ENCODE results near the gene LRRC4B.
"Not testable (repeated sequence)": the region's sequence is repeated elsewhere in the genome, so short reads cannot be mapped to it uniquely, and the experiment has no call there.

LRRC4B gene

DNA sequence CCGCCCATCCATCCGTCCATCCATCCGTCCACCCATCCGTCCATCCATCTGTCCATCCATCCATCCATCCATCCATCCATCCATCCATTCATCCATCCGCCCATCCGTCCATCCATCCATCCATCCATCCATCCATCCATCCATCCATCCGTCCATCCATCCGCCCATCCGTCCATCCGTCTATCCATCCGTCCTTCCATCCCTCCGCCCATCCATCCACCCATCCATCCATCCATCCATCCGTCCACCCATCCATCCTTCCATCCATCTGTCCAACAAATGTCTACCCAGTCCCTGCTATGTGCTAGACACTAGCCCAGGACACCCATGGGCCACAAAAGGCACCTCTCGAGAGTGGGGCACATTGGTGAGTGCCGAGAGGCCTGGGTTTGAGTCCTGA lies 15.7 kb downstream of the LRRC4B start:
- peak; percentile 46 for DNase-seq (ENCODE audit: low spot score)

DNA sequence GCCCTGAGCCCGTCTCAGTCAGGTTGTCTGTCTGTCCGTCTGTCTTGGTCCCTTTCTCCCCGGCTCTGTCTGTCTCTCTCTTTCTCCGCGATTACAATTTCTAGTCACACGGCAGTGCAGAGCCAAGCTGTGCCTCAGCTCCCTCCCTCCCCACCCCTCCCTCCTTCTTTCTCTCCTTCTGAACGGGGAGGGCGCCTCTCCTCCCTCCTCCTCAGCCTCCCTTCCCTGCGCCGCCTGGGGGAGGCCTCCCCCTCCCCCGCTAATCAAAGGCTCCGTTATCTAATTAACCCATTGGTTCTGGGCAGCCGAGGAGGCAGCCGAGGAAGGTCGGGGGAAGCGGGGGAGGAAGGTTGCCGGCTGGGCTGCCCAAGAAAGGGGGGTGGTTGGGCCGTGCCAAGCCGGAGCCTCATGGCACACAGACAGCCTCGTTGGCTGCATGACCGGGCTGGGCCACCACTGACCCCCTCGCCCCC lies 16.5 kb downstream of the LRRC4B start:
- DNase-seq (ENCODE audit: low spot score): peak; percentile 65

DNA sequence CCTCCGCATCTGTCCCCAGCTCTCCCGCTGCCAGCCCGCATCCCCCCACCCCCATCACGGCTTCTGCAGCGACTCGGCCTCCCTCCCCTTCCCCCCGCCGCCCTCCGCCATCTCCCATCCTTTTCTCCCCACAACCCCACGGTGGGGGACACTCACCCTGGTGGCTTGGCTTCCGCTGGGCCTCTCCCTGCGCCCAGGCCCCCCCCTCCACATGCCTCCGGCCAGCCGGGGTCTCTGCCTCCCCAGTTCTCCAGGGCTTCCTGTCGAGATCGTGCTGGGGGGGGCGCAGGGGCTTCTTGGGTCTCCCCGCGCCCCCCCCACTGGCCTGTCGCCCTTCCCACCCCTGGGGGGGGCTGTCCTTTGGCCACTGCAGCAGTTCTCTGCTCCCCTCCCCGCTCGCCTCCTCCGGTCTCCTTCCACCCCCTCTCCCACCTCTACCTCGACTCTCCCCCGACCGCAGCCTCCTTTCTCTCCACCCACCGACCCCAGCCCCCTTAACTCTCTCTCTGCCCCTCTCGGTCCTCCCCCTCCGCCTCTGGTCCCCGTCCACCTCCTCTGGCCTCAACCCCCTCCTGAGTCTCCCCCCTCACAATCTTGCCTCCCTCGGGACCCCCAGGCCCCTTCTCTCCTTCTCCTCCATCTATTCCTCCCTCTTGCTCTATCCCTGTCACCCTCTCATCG lies 17.1 kb downstream of the LRRC4B start:
- peak; percentile 51 for DNase-seq (ENCODE audit: low spot score)

DNA sequence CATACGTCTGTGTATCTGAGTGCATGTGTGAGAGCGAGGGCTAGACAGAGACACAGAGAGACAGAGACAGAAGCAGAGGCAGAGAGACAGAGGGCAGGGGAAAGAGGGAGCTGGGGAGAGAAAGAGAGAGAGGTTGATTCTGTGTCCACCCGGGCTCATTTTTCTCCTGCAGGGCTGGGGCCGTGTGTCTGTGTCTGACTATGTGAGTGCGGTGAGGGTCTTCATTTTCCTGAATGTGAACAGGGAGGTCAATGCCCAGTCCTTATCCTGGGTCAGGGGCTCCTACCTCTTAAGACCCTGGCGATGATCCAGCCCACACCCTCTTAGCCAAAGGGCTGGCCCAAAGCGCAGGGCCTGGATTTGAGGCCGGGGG lies 17.7 kb downstream of the LRRC4B start:
- DNase-seq (ENCODE audit: low spot score): no peak

DNA sequence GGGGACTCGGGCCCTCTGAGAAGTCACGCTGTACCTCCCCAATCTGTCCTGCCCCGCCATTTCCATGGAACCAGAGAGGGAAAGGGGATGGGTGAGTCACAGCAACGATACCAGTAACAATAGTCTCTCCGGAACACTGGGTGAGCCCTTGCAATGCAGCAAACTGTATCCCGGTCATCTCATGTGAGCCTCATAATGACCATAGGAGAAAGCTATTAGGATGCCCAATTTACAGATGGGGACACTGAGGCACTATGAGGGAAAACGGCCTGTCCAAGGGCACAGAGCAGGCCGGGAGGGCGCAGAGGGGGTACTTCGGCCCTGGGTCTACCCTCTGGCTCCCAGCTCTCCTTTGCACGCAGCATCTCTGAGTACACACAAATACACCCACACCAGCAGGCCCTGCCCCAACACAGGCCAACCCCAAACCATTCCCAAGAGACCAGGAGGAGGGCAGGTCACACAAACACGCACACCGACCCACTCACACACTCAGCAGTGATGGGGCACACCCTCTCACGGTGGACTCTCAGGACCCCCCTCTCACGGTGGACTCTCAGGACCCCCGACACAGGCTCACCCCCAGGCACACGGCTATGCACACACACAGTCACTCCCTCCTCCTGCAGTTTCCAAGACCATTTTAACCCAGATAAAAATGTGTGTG lies 18.2 kb downstream of the LRRC4B start:
- no peak for DNase-seq (ENCODE audit: low spot score)

DNA sequence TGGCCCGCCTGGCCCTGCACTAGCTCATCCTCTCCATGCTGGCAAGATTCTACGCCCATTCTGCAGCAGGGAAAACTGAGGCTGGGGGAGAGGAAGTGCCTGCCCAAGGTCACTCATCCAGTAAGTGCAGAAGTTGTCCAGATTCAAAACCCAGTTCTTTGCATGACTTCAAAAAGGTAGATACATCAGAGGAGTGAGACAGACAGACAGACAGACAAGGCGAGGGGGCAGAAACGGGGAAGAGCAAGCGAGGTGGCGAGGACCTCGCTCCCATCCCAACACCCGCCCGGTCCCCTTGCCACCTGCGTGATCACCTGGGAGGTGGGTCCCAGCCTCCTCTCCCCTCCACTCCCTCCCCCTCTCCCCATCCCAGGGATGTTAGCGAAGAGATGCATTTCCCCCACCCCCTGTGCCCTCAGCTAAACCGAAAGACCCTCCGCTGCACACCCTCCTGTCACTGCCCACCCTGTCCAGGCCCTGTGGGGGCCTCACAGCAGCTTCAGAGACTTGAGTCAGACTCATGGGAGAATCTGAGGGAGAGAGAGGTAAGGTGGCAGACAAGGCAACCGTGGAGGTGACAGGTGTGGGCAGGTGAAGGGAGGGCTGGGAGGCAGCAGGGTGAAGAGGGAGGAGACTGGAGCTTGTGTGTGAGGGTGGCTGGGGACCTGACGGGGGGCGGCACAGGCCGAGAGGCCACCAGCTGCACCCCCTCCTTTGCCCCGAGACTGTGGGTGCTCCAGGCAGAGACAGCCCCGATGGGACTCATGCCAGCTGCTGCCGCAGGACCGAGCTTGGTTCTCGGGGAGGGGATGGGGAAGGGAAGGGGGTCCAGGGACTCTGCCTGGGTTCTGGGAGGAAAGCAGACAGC lies 18.9 kb downstream of the LRRC4B start:
- DNase-seq (ENCODE audit: low spot score): no peak

DNA sequence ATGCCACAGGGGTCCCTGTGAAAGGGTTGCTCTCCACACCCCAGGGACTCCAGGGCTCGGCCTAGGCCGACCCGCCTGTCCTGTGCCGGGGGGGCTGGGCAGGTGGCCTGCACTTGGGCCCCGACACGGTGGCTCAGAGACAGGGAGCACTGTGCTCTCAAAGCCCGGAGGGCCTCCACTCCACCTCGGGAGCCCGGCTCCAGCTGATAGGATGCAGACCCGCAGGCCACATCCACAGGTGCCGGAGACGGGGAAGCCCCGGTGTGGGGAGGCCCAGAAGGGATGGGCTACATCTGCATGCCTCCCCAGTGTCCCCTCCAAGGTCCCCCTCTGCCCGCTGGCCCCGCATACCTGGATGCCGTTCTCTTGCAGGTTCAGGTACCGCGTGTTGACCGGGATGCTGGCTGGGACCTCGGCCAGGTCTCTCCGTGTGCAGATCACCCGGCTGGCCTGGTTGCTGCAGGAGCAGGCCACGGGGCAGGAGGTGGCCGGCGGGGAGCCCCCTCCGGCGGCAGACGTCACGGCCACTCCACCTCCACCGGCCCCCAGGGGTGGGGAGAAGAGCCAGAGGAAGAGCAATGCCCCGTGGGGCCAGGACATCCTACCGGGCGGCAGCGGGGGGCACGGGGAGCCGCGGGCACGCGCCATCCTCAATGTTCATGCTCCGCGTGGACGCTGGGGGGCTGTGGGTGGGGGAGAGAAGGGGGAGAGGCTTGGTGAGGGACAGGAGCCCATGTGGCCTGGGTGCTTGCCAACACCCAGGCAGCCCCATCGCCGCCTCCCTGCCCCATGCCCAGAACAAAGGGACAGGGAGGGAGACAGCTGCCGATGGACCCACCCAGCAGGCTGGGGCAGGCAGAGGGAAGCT lies 19.8 kb downstream of the LRRC4B start:
- DNase-seq (ENCODE audit: low spot score): no peak

DNA sequence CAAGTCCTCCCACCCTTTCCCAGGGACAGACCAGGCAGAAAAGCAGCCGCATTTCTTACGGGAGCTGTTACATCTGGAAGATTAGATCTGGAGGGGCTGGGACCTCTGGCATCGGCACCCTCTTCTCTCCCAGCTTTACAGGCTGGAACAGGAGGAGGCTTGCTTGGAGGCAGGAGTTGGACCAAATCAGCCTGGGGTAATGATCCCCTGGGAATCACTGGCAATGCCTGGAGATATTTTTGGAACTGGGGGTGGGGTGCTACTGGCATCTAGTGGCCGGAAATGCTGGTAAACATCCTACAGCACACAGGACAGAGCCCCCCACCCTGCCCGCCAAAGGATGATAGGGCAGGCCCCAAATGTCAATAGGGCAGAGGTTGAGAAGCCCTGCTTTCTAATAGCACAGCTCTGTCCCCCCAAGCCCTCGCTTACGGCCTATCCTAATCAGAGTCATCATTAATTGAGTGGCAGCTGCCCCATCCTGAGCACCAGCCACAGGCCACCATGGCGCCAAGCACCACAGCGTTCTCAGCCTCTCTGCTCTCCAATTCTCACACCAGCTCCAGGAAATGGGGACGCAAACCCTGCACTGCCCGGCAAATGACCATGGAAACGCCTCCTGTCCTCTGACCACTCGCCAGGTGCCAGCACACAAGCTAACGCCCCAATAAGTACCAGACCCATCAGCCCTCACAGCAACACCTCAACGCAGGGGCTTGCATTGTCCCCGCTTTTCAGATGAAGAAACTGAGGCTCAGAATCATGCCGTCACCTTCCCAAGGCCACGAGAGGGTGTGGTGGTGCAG lies 20.6 kb downstream of the LRRC4B start:
- DNase-seq (ENCODE audit: low spot score): no peak

DNA sequence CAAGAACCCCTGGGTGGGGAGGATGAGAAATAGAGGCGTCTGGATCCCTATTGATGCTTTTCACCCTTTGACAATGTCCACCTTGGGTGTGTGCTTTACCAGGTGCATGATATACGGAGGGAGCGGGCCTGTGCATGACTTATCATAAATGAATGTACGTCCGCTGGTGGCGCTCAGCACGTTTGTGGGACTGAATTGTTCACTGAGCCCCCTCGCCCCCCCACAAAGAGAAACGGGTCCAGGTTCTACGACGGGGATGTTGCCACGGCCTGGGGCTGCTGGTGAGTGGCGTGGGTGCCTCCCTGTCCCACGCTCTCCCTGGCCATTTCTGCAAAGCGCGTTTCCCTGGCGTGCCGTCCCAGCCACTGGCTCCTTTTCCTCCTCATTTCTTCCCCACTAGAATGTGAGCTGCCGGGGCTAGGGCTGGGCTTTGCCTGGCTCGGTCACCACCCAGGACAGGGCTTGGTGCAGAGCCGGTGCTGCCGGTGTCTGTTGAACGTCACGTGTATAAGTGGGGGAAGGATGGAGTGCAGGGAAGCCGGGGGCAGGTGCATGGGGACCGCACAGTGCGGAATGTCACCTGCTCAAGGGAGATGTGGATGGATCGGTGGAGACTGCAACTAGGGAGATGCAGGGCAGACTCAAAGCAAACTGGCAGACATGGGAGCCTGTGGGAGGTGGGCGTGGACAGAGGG lies 21.6 kb downstream of the LRRC4B start:
- peak; percentile 34 for DNase-seq (ENCODE audit: low spot score)

DNA sequence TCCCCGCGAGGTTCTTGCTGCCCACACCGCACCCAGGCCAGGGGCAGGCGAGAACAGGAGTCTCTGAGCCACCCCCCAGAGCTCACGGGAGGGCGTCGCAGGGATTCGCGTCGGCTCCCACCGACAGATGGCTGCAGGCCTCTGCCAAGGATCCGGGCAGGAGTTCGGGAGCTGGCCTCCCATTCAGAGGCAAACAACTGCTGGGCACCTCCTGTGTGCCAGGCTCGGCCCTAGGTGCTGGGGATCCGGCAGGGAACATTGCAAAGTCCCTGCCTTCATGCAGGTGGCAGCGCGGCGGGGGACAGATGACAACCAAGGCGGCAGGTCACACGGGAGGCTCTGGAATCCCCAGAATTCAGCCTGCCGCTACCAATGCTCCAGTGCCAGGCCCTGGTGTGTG lies 25.3 kb downstream of the LRRC4B start:
- peak; percentile 38 for DNase-seq (ENCODE audit: low spot score)

DNA sequence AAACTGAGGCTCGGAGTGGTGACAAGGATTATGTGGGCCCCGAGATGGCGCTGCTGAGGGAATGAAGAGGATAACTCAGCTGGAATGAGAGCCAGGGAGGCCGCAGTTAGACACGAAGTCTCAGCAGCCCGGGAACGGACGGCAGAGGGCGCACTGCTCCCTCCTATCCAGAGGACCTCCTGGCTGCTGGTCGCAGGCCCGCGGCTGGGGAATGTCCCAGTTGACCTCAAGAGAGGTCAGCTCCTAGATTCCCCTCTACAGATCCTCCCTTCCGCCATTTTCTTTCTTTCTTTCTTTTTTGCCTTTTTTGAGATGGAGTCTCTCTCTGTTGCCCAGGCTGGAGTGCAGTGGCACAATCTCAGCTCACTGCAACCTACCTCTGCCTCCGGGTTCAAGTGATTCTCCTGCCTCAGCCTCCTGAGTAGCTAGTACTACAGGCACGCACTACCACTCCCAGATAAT lies 30.4 kb downstream of the LRRC4B start:
- peak; percentile 94 for DNase-seq (ENCODE audit: low spot score)

DNA sequence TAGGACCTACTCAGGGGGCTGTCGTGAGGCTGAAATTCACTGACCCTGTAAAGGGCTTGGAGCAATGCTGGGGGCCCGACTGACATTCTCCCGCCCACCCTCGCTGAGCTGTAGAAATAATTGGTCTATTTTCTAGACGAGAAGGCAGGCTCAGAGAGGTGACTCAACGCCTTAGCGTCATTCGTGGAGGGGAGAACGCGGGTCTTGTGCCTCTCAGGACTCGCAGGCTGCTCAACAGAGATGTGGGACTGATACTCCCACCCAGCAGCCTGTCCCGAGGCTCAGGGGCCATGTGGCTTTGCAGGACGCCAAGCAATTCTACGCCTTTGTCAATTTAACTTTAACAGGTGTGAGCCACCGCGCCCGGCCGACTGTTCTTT lies 30.9 kb downstream of the LRRC4B start:
- DNase-seq (ENCODE audit: low spot score): no peak

DNA sequence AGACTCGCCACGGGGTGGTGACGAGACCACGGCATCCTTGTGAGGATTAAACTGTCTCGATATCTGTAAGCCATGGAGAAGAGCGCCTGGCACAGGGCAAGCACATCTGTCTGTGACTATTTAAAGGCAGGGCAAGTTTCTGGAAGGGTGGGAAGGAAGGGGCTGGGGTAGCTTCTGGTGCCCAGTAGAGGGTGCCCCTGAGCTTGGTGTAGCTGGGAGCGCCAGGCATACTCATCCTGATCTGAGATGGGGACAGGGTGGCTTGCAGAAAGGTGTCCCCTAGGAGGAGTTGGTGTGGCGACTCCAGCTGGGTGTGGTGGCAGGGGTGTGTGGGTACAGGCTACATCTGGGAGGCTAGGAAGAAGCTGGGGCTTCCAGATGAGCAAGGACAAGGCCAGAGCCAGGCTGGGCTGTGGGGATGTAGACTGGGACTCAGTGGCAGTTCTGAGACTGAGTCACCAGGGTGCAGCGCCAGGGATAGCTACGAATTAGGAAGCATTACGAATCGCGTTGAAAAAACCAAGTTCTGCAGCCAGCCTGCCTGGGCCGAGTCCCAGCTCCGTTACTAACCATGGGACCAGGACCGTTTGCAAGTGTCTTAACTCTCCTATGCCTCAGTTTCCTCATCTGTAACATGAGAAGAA lies 31.5 kb downstream of the LRRC4B start:
- peak; percentile 34 for DNase-seq (ENCODE audit: low spot score)

DNA sequence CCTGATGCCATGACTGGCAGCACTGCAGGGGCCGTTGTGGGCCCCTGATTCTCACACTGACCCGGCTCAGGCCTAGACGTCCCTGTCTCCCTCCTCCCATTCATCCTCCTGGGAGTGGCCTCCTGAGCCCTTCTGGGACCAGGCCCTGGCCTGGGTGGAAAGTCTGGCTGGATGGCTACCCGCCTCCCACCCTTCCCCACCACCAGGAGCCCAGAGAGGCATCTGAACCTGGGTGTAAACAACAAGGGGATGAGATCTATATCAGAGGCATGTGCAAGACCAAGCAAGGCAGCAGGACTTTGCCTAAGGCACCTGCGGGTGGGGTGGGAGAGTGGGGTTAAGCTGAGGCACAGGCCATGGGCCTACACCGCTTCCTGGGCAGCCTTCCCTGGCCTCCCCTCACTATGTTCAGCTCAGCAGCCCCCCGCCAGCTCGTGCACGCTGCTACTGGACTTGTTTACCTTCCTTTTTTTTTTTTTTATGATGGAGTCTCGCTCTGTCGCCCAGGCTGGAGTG lies 32.5 kb downstream of the LRRC4B start:
- DNase-seq (ENCODE audit: low spot score): no peak

DNA sequence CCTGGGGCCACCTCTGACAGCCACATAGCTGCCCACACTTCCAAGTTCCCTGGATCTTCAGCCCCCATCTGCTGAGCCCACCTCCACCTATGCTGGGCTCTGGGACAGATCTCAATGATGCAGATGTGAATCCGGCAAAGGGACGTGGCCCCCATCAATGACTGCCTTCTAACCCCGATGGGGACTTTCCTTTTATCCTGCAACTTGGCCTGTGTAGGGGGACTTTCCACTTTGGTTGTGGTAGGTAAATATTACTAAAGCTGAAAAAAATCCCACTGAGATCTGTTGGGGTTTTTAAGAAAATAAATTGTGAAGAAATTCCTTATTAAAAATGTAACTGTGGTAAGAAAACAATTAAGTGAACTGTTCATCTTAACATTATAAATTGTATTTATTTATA lies 33.8 kb downstream of the LRRC4B start:
- no peak for DNase-seq (ENCODE audit: low spot score)

DNA sequence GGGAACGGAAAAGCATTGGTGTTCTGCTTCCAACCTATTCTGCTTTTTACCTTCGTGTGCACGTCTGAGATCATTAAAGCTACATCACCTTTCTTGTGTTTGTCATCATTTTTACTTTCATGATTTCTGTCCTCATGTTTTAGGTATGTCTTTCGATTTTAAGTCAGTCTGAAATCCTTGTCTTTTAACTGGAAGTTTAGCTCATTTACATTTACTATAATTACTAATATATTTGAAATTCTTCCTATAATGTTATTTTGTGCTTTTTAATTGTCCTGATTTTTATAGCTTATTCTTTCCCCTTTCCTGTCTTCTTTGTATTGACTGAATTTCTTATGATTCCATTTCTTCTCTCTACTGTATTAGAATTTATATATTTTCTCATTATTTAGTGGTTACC lies 35.3 kb downstream of the LRRC4B start:
- DNase-seq (ENCODE audit: low spot score): no peak

DNA sequence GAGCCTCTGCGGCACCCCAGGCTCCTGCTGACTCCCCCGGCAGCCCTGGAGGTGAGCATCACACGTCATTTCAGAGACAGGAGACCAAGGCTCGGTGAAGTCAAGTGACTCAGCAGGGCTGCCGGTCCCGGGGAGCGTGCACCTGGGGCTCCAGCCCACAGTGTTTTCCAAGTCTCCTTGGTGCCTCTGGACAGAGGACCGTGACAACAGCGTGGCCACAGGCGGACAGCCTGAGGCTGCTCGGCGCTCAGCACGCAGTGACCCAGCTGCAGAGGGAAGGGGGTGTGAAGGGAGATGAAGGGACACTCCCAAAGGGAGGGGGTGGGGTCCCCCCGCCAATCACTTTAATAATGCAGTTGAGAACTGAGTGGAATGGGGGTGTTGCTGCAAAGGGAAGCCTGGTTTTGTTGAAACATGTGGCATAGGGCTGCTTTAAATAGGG lies 37.0 kb downstream of the LRRC4B start:
- DNase-seq (ENCODE audit: low spot score): no peak

DNA sequence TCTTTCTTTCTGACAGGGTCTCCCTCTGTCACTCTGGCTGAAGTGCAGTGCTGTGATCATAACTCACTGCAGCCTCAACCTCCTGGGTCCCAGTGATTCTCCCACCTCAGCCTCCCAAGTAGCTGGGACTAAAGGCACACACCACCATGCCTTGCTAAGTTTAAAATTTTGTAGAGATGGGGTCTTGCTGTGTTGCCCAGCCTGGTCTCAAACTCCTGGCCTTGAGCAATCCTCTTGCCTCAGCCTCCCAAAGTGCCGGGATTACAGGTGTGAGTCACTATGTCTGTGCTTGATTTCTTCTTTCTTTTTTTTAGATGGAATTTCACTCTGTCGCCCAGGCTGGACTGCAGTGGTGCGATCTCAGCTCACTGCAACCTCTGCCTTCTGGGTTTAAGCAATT lies 40.2 kb downstream of the LRRC4B start:
- DNase-seq (ENCODE audit: low spot score): not testable (repeated sequence)

DNA sequence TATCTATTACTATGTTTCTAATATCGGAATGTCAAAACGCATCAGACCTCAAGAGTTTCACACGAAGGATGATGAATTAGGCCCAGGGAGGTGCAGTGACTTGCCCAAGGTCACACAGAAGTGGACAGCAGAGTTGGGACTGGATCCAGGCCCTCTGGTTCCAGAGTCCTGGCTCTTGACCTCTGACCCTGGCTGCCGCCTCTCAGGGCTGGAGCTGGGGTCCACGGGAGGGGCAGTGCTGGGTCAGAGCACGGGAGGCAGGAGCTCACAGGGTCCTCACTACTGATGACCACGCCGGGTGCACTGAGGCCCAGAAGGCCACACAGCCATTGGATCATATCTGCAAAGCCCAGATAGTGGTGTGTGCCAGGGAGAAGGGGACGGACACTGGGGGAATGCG lies 45.4 kb downstream of the LRRC4B start:
- no peak for DNase-seq (ENCODE audit: low spot score)
